ENCODE measurements around the gene MEOX2.

Gene MEOX2

GRCh38 chr7:15658247-15658646 lies 28.2 kb downstream of the MEOX2 start:
- Mint-ChIP-seq H3K27ac (no peak overlapping the region), H3K36me3 (no peaks in the 10 kb centered on the region), H3K27me3 (no peaks in the 10 kb centered on the region), H3K4me1 (ENCODE audit: low read depth) (no peaks in the 10 kb centered on the region), H3K4me3 (no peak overlapping the region), H3K9me3 (ENCODE audit: low read depth) (peaks cover 6% of the 10 kb centered on the region)

DNA sequence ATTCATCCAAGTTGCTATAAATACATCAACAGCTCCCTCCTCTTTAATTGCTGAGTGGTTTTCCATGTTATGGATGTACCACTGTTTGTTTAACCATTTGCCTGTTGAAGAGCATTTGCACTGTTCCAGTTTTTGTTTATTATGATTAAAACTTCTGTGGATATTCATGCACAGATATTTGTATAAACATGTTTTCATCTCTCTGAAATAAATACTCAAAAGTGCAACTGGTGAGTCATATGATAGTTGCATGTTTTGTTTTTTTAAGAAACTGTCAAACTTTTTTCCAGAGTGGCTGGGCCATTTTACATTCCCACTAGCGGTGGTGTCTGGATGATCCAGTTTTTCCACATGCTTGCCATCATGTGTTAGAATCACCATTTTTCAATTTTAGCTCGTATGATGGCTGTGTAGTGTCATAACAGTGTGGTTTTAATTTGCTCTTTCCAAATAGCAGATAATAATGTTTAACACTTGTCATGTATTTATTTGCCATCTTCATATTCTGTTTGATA lies 33.6 kb downstream of the MEOX2 start:
- Mint-ChIP-seq H3K4me3 (no peak overlapping the region), H3K4me1 (ENCODE audit: low read depth) (no peaks in the 10 kb centered on the region), H3K27ac (no peak overlapping the region), H3K27me3 (no peaks in the 10 kb centered on the region), H3K36me3 (no peaks in the 10 kb centered on the region), H3K9me3 (ENCODE audit: low read depth) (peaks cover 6% of the 10 kb centered on the region)

DNA sequence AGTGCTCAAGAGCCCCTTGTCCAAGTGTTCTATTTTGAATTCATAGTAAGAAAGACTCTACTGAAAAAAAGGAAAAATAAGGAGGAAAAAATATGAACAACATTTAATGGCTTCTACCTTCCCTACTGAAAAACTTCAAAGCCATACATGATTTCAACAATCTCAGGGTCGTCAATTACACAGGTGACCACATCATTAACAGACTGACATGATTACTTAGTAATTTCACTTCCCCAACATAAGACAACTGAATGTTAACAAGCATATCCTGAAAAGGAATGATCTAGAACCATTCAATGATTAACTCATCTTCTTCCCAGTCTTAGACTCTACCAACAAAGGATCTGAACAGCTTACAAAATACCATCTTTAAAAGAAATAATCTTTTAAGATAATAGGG lies 34.8 kb downstream of the MEOX2 start:
- no peaks in the 10 kb centered on the region for H3K36me3 Mint-ChIP-seq
- no peaks in the 10 kb centered on the region for H3K27me3 Mint-ChIP-seq
- H3K9me3 Mint-ChIP-seq (ENCODE audit: low read depth): peaks cover 6% of the 10 kb centered on the region
- no peak overlapping the region for H3K4me3 Mint-ChIP-seq
- H3K4me1 Mint-ChIP-seq (ENCODE audit: low read depth): no peaks in the 10 kb centered on the region
- no peak overlapping the region for H3K27ac Mint-ChIP-seq

- Mint-ChIP-seq H3K4me3 (no peak overlapping the region), H3K27ac (no peak overlapping the region), H3K27me3 (no peaks in the 10 kb centered on the region), H3K4me1 (ENCODE audit: low read depth) (no peaks in the 10 kb centered on the region), H3K36me3 (no peaks in the 10 kb centered on the region), H3K9me3 (ENCODE audit: low read depth) (no peaks in the 10 kb centered on the region)
Observed at GRCh38 chr7:15650787-15651186, 35.7 kb downstream of the MEOX2 start.

- H3K36me3 Mint-ChIP-seq: no peaks in the 10 kb centered on the region
- H3K4me1 Mint-ChIP-seq (ENCODE audit: low read depth): no peaks in the 10 kb centered on the region
- no peak overlapping the region for H3K4me3 Mint-ChIP-seq
- no peaks in the 10 kb centered on the region for H3K9me3 Mint-ChIP-seq (ENCODE audit: low read depth)
- no peaks in the 10 kb centered on the region for H3K27me3 Mint-ChIP-seq
- no peak overlapping the region for H3K27ac Mint-ChIP-seq
Observed at GRCh38 chr7:15648461-15648961, 38.0 kb downstream of the MEOX2 start.

DNA sequence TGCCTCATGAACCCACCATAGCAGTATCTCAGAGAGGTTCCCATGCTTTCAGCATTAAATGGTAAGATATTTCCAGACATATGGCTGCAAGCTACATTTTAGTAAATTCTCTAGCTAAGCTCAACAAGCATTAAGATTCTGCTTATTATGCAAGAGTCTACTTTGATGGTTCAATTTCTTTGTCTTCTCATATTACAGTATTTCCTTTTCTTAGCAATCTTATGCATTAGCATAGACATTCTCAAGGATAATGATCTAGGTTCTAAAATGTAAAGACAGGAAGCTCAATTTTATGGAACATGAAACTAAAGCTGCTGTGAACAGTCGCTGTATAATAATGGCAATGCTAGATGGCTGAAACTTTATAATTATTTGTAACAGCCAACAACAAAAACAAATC lies 39.2 kb downstream of the MEOX2 start:
- H3K4me3 Mint-ChIP-seq: no peak overlapping the region
- no peak overlapping the region for H3K27ac Mint-ChIP-seq
- no peaks in the 10 kb centered on the region for H3K27me3 Mint-ChIP-seq
- peaks cover 2% of the 10 kb centered on the region for H3K9me3 Mint-ChIP-seq (ENCODE audit: low read depth)
- no peaks in the 10 kb centered on the region for H3K4me1 Mint-ChIP-seq (ENCODE audit: low read depth)
- no peaks in the 10 kb centered on the region for H3K36me3 Mint-ChIP-seq

GRCh38 chr7:15643000-15643705 lies 43.3 kb downstream of the MEOX2 start:
- Mint-ChIP-seq H3K36me3 (no peaks in the 10 kb centered on the region), H3K27ac (no peak overlapping the region), H3K4me1 (ENCODE audit: low read depth) (no peaks in the 10 kb centered on the region), H3K27me3 (no peaks in the 10 kb centered on the region), H3K9me3 (ENCODE audit: low read depth) (peaks cover 21% of the 10 kb centered on the region), H3K4me3 (no peak overlapping the region)

DNA sequence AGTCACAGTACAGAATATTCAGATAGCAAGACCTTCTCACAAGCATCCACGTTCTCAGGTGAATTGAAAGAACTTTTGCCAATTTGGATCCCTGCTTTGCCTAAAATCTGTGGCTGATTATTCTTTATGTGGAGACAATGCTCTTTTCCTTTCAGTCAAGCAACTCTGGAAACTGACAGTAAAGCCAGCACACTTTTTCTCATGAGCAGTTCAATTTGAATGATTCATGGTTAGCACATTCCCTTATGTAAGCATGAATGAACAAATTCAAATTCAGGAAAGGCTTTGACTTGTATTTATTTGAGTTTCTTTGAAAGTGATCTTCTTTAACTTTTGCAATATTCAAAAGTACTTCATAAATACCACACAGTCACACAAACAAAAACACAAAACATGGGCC lies 57.6 kb downstream of the MEOX2 start:
- Mint-ChIP-seq H3K27ac (no peak overlapping the region), H3K9me3 (ENCODE audit: low read depth) (peaks cover 3% of the 10 kb centered on the region), H3K4me1 (ENCODE audit: low read depth) (no peaks in the 10 kb centered on the region), H3K27me3 (no peaks in the 10 kb centered on the region), H3K4me3 (no peak overlapping the region), H3K36me3 (no peaks in the 10 kb centered on the region)

GRCh38 chr7:15626041-15626440 lies 60.4 kb downstream of the MEOX2 start:
- Mint-ChIP-seq H3K27ac (no peak overlapping the region), H3K36me3 (no peaks in the 10 kb centered on the region), H3K27me3 (no peaks in the 10 kb centered on the region), H3K4me1 (ENCODE audit: low read depth) (no peaks in the 10 kb centered on the region), H3K4me3 (no peak overlapping the region), H3K9me3 (ENCODE audit: low read depth) (no peaks in the 10 kb centered on the region)

DNA sequence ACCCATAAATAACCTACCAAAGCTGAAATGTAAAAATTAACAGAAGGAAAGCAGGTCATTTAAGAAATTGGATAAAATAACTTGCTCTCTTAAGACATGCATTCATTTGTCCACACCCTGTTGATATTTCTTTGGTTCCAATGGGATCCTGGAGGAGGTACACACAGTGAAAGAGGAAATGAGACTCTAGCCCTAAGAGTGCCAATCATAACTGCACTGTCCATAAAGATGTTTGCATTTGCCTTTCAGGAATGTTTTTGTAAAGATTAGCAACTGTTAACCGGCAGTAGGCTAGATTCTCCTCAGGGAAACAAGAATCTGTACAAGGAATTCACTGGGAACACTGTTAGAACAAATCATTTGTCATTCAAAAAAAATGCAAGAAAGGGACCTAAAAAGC lies 61.0 kb downstream of the MEOX2 start:
- no peaks in the 10 kb centered on the region for H3K4me1 Mint-ChIP-seq (ENCODE audit: low read depth)
- no peak overlapping the region for H3K4me3 Mint-ChIP-seq
- no peak overlapping the region for H3K27ac Mint-ChIP-seq
- no peaks in the 10 kb centered on the region for H3K36me3 Mint-ChIP-seq
- no peaks in the 10 kb centered on the region for H3K9me3 Mint-ChIP-seq (ENCODE audit: low read depth)
- H3K27me3 Mint-ChIP-seq: no peaks in the 10 kb centered on the region

GRCh38 chr7:15621468-15621867 lies 65.0 kb downstream of the MEOX2 start:
- Mint-ChIP-seq H3K27me3 (no peaks in the 10 kb centered on the region), H3K4me1 (ENCODE audit: low read depth) (no peaks in the 10 kb centered on the region), H3K9me3 (ENCODE audit: low read depth) (no peaks in the 10 kb centered on the region), H3K4me3 (no peak overlapping the region), H3K36me3 (no peaks in the 10 kb centered on the region), H3K27ac (no peak overlapping the region)

DNA sequence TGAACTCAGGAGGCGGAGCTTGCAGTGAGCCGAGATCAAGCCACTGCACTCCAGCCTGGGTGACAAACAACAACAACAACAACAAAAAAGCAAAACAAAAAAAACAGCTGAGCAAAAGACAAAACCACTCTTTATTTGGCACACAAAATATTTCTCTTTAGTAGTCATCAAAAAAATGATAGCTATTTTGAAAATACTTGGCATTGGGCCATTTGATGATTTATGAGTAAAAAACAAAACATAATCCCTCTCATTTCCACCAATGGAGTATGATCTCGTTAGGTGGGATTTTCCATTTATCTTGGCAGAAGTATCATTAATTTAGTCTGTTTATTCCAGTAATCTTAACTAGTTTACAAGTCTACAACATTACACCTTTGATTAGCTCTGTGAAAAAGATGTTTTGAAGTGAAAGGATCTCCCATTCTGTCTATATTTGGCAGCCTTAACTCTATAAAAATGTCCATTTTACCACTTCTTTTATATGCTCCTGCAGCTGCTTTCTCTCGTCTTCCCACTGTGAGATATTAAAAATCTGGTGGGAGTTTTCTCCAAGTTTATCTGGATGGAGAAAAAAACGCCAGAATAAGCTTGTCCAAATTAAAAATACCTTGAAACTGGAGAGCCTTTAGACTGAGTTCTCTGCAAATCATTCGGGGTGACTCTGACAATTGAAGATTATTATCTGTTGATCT lies 65.8 kb downstream of the MEOX2 start:
- H3K27me3 Mint-ChIP-seq: no peaks in the 10 kb centered on the region
- H3K4me3 Mint-ChIP-seq: no peak overlapping the region
- H3K9me3 Mint-ChIP-seq (ENCODE audit: low read depth): no peaks in the 10 kb centered on the region
- H3K27ac Mint-ChIP-seq: no peak overlapping the region
- H3K36me3 Mint-ChIP-seq: no peaks in the 10 kb centered on the region
- H3K4me1 Mint-ChIP-seq (ENCODE audit: low read depth): no peaks in the 10 kb centered on the region

GRCh38 chr7:15618275-15618674 lies 68.2 kb downstream of the MEOX2 start:
- Mint-ChIP-seq H3K27ac (no peak overlapping the region), H3K36me3 (no peaks in the 10 kb centered on the region), H3K27me3 (no peaks in the 10 kb centered on the region), H3K9me3 (ENCODE audit: low read depth) (no peaks in the 10 kb centered on the region), H3K4me1 (ENCODE audit: low read depth) (no peaks in the 10 kb centered on the region), H3K4me3 (no peak overlapping the region)

DNA sequence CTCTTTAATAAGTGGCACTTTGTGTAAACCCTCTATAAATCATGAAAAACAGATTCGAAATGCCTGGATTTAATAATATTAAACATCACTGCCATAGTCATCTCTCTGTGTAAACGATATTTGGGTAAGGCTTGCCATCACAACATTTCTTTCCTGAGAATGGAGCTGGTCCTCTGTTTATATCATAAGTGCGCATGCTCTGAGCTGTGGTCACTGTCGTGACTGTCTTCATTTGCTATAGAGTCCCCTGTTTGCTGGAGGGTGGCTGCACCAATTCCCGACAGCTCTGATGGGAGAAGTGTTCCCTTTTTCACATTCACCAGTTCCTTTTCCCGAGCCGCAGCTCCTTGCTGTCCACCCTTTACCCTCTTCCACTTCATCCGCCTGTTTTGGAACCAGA lies 74.3 kb downstream of the MEOX2 start:
- no peaks in the 10 kb centered on the region for H3K27me3 Mint-ChIP-seq
- no peaks in the 10 kb centered on the region for H3K4me1 Mint-ChIP-seq (ENCODE audit: low read depth)
- H3K36me3 Mint-ChIP-seq: no peaks in the 10 kb centered on the region
- no peak overlapping the region for H3K27ac Mint-ChIP-seq
- no peaks in the 10 kb centered on the region for H3K9me3 Mint-ChIP-seq (ENCODE audit: low read depth)
- H3K4me3 Mint-ChIP-seq: no peak overlapping the region

DNA sequence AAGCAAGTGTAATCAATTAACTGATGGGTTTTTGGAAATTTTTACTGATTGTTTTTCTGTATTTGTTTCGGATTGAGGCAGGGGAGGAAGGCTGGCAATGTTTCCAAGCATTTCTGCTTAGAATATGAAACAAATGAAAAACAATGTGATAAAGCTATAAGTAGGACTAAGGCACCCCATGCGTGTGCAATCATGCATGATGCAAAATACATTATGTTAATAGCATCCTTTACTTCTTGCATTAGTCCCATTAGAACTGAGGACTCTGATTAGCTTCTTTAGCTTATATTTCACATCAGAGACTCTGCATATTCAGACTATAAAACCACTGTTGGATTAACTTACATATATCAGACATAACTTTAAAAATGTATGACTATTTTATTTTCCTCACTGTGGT lies 76.0 kb downstream of the MEOX2 start:
- Mint-ChIP-seq H3K36me3 (no peaks in the 10 kb centered on the region), H3K27me3 (no peaks in the 10 kb centered on the region), H3K9me3 (ENCODE audit: low read depth) (no peaks in the 10 kb centered on the region), H3K27ac (no peak overlapping the region), H3K4me3 (no peak overlapping the region), H3K4me1 (ENCODE audit: low read depth) (no peaks in the 10 kb centered on the region)

All from activated naive CD8-positive, alpha-beta T cell (primary cell).